Hematopoietic multipotent progenitor cell treated with erythropoietin and hydrocortisone succinate and interleukin-3 and kit ligand, for 4 days (in vitro differentiated cells): ENCODE data around the gene TEX22.

Source experiments
- DNase-seq: peaks from one replicate; pipeline ENCODE4 v3.0.0-alpha.2; 2015

TEX22 gene

DNA sequence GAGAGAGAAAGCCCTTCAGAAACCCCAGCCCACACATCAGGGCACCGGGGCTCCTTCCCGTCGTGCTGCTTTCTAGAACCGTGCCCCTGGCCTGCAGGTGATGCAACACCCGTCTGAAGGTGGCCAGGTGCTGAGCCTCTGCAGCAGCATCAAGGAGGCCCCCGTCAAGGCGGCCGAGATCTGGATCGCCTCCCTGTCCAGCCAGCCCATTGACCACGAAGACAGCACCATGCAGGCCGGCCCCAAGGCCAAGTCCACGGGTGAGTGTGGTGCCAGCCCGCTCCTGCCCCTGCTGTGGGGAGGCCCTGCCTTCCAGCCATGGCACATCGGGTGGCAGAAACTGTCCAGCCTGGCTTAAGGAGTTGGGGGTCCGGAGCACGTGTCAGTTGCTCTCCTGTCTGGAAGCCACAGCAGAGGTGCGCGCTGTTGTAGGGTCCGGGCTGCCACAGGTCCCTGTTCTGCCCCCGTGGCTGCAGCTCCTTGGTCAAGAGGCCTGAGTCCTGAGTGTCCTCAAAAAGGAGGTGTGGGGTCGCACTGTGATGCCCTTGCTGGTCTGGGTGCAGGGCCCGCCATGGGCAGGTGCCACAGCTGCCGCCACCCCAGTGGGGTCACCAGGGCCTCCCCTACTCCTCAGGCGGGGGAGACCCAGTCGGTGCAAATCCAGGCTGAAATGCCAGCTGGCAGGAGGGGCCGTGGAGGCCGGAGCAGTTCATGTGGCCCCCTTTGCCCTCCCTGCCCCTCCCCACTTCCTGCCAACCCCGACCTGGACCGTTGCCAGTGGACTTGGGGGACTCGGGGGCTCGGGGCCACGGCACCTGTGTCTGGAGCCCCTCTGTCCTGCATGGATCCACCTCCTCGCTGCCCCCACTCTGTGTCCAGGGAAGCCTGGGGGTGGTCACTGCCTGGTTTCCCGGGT is 31.0 kb upstream of the TEX22 start:
- no peak for DNase-seq

DNA sequence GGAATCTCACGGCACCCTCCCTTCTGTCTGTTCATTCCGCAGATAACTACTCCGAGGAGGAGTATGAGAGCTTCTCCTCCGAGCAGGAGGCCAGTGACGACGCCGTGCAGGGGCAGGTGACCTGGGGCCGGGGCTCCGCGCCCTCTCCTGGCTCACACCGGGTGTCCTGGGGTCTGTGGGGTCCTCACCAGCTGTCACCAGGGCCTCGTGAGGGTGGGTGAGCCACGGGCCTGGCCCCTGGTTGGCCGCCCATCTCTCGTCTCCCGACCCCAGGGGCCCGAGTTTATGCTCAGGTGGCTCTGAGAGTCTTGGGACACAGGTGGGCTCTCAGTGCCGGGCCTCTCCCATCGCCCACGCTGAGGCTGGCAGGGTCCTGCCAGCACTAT is 30.3 kb upstream of the TEX22 start:
- no peak for DNase-seq

DNA sequence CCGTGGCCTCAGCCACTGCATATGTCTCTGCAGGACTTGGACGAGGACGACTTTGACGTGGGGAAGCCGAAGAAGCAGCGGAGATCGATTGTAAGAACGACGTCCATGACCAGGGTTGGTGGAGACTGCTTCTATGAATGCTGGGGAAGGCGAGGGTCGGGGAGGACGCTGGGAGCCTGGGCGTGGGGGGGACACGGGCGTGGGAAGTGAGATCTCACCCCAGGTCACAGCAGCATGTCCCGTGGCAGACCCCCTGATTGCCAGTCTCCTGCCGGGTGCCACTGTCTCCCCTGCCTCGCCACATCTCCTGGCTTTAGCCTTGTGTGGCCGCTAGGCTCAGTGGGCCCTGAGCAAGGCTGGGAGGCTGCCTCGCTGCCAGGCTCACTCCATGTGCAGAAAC is 29.9 kb upstream of the TEX22 start:
- no peak for DNase-seq

DNA sequence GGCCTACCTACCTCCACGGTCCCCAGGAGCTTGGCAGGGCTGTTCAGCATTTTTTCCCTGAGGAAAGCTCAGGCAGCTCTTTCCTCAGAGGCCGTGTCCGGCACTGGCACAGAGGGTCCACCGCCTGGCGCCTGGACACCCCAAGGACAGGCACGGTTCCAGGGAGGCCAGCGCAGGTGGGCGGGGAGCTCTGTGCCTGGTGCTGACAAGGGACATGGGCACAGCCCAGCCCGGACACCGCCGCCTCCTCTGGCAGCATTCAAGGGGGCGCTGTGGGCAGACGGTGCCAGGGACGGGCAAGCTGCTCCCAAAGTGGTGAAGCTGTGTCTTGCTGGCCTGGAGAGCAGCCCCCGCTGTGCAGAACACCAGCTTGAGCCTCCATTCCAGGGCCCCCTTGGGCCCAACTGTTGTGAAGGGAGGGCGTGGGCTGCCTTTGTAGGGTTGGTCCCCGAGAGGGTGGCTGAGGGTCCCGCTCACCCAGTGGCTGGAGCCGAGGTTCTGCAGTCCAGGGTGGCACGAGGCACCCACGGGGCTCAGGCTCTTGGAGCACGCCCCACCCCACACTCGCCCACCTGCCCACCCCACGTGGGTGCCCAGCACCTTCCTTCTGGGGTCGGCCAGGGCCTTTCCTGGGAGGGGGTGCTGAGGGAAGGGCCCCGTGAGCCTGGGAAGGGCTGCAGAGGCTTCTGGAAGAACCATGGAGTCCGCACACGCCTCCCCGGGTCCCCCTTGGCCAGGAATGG is 29.3 kb upstream of the TEX22 start:
- no peak for DNase-seq

DNA sequence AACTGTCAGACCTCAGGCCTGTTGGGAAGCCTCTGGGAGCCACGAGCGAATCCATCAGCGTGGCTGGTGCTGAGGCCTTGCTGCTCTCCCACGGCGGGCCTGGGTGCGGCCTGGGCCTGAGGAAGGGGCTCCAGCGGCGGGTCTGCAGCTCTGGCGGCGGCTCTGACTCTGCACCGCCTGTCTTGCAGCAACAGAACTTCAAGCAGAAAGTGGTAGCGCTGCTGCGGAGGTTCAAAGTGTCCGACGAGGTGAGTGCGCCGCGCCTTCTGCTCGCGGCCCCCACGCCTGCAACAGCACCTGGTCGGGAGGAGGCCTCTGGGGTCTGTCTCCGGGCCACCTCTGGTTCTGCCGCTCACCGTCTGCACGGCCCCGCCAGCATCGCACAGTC is 28.7 kb upstream of the TEX22 start:
- no peak for DNase-seq

DNA sequence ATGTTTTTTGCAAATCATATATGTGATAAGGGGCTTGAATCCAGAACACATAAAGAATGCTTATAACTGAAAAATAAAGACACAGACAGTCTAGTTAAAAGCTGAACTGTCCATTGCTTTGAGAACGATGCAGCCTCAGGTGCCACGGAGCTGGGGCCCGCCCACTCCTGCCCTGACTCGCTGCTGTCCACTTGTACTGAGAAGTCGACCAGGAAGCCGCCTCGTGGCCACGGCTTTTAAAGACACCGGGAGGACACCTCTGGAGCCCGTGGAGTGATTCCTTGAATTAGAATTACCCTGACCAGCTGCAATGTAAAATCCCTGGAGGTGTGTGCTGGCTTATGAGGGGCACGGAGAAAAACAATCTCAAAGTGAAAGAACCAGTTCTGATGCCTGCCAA is 23.9 kb upstream of the TEX22 start:
- no peak for DNase-seq

DNA sequence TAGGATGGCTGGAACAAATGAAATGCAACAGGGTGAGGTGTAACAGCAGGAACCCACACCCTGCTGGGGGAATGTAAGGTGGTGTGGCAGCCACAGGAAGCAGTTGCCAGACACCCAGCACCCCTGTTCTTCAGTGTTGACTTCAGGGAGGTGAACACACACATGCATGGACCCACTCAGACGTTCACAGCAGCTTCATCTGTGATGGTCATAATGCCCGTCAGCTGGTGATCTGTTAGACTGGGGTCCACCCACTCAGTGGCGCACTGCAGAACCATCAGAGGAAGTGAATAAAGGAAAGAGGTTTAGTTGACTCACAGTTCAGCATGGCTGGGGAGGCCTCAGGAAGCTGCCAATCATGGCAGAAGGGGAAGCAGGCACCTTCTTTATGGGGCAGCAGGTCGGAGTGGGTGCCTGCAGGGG is 22.7 kb upstream of the TEX22 start:
- peak; percentile 64 for DNase-seq

DNA sequence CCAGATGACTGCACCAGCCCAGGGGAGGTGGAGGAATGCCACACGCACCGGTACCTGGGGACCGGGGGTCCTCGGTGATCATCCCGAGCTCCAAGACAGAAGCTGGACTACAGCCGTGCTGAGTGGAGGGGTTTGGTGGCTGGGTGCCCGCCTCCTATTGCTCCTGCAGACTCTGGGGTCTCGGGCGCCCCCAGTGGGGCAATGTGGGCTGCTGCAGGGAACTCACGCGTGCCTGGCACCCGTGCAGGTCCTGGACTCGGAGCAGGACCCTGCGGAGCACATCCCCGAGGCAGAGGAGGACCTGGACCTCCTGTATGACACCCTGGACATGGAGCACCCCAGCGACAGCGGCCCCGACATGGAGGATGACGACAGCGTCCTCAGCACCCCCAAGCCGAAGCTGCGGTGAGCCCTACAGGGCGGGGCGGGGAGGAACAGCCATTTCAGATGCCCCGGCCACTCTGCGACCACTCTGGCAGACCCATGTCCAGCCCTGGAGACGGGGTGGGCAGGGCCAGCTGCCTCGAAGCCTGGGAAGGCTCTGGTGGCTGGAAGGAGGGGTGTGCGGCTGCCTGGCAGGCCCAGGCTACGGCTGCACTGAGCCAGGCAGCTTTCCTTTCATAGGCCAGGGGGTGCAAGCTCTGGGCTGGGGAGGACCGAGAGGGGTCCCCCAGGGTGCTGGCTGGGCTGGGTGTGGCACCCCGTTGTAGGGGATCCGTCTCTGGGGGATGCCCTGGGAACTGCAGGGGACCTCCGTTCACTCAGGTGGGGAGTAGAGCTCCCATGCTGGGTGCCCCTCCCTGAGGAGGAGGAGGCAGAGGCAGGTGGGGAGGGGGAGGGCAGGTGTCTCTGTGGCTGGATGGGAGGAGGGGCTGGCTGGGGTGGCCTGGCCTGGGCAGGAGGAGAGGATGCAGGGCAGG is 21.6 kb upstream of the TEX22 start:
- DNase-seq, result no peak

DNA sequence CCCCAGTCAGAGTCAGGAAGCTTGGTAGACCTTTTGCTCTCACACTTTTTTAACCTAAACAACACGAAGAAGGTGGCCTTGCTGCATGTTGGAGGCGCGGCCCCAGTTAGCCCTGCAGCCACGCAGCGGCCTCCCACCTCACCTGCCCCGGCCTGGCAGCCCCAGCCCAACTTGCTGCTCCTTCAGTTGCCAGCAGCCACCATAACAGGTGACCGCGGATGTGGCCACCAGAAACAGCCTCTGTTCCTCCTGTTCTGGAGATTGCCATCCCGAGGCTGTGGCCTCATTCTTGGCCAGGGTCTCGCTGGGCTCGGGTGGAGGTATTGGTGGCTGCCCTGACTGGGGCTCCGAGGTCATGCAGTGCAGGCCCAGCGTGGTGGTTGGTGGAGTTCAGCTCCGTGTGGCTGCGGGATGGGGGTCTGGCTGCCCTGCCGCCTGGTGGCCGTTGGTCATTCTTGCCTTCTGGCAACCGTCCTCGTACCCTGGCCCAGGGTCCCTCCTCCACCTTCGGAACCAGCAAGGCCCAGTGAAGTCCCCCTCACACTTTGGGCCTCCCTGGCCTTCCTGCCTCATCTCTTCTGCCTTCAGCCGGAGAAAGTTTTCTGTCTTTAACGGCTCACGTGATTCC is 20.7 kb upstream of the TEX22 start:
- no peak for DNase-seq

DNA sequence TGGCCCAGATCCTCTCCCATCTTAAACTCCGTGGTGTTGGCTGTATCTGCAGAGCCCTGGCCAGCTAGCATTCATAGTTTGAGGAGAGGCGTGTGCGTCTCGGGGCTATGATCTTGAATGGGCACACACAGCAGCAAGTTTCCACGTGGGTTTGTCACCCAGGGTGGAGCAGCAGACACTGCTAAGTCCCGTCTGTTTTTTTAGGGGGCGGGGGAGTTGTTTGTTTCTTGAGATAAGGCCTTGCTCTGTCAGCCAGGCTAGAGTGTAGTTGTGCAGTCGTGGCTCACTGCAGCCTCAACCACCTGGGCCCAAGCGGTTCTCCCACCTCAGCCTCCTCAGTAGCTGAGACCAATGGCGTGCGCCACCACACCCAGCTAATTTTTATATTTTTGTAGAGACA is 20.1 kb upstream of the TEX22 start:
- peak; percentile 76 for DNase-seq

DNA sequence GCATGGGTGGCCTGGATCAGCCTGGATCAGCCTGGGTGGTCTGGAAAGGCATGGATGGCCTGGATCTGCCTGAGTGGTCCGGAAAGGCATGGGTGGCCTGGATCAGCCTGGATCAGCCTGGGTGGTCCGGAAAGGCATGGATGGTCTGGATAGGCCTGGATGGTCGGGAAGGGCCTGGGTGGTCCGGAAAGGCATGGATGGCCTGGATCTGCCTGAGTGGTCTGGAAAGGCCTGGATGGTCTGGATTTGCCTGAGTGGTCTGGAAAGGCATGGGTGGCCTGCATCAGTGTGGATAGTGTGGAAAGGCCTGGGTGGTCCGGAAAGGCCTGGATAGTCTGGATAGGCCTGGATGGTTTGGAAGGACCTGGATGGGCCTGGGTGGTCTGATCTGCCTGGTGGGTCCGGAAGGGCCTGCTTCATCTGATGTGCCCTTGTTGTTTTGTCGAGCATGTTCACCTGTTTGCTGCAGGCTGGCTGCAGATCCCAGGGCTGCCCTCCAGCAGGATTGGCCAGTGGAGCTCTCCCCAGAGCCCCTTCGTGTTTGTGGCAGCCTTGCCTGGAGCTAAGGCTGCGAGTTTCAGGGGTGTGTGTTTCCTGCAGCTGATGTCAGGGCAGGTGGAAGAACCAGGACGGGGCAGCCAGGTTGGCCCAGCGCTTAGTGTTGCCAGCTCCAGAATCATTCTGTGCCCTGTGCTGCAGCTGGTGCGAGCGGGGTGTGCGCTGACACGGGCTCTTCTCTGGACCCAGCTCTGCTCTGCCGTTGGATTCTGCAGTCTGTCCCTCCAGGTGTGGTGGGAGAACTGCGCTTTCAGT is 19.3 kb upstream of the TEX22 start:
- no peak for DNase-seq

DNA sequence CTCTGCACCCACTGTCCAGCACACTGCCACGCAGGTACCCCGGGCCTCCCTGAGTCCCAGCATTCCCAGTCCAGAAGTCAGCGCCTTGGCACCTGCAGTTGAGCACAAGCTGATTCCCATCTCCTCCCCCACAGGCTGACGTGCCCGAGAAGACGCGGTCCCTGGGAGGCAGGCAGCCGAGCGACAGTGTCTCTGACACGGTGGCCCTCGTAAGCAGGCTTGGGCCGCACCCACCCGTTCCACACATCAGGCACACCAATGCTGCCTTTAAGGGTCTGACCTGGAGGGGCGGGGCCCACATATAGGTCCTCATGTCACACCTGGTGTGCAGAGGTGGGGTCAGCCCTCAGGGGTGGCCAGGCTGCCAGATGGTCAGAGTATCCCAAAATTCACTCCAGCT is 18.4 kb upstream of the TEX22 start:
- DNase-seq, result no peak

DNA sequence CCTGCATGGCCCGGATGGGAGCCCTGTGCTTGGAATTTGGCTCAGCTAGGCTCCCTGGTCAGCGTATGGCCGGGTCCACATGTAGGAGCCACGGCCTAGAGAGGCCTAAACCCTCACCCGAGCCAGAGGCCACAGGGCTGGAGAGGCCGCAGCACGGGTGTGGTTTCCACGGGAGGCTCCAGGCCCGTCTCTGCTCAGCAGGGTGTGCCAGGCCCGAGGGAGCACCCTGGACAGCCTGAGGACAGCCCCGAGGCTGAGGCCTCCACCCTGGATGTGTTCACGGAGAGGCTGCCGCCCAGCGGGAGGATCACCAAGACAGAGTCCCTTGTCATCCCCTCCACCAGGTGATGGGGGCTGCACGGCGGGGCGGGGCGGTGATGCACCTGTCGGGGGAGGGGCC is 17.6 kb upstream of the TEX22 start:
- no peak for DNase-seq

DNA sequence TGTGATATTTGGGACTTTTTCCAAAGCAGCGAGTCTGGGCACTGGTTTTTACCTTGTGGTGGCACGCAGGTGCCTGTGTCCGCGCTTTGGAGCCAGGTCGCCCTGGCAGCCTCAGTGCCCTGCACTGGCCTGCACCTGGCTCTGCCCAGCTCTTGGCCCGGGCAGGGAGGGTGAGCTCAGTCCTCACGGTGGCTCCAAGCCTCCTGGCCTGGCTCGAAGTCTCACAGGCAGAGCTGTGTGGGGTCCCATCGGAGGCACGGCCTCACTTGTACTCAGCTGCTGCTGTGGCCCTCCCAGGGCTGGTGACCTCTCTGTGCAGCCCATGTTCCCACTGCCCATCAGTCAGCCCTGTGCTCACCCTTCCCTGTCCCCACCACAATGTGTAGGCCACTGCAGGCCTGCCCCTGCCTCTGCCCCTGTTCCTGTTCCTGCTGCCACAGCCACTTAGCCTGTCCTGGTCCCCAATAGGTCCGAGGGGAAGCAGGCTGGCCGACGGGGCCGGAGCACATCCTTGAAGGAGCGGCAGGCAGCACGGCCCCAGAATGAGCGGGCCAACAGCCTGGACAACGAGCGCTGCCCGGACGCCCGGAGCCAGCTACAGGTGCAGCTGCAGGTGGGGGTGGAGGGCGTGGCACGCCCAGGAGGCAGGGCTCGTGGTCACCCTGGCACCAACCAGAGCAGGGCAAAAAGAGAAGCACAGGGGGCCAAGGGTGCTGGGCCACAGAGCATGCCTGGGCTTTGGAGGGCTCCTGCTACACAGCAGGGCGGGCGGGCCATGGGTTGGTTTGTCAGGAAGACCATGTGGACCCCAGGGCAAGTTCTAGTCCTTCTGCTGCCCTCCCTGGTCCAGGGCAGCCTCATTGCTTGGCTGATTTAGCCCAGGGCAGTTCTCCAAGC is 16.6 kb upstream of the TEX22 start:
- no peak for DNase-seq

DNA sequence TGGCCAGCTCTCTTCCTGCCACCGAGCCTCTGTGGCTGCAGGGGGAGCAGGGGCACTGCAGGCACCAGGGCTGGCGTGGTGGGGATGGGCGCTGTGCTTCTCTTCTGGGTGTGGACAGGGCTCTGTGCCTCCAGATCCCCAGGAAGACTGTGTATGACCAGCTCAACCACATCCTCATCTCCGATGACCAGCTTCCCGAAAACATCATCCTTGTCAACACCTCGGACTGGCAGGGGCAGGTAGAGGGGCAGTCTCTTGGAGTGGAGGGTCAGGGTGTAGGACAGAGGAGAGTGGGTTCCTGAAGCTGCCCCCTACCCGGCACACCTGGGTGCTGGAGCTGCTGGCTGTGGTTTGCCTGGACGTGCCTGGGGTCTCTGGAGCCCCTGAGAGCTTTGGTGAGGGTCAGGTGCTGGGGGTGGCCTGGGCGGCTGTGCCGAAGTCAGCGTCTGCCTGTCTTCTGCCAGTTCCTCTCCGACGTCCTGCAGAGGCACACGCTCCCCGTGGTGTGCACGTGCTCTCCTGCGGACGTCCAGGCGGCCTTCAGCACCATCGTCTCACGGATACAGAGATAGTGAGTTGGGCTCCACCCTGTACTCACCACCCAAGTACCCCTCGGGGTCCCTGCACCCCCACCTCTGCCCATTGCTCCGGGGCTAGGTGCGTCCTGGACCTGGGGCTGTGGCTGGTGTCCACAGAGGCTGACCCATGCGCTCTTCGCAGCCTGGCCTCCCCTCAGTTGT is 15.8 kb upstream of the TEX22 start:
- no peak for DNase-seq

DNA sequence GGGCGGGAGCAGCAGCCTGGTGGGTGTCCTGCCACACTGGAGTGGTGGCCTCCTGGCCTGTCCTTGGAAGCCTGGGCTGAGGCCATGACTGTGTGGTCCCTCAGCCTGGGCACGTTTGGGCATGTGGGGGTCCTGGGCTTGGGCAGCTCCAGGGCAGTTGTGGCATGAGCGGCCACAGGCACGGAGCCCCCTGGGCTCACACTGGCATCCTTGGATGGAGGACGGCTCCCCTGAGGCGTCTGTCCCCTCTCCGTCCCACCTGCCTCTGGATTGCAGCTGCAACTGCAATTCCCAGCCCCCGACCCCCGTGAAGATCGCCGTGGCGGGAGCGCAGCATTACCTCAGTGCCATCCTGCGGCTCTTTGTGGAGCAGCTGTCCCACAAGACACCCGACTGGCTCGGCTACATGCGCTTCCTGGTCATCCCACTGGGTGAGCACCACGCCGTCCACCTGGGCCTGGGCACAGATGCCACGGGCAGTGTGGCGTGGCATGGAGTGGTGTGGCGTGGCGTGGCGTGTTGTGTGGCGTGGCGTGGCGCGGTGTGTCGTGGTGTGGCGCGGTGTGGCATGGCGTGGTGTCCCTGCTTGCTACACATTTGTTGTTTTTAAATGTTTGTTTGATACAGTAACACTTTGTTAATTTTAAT is 15.1 kb upstream of the TEX22 start:
- no peak for DNase-seq

DNA sequence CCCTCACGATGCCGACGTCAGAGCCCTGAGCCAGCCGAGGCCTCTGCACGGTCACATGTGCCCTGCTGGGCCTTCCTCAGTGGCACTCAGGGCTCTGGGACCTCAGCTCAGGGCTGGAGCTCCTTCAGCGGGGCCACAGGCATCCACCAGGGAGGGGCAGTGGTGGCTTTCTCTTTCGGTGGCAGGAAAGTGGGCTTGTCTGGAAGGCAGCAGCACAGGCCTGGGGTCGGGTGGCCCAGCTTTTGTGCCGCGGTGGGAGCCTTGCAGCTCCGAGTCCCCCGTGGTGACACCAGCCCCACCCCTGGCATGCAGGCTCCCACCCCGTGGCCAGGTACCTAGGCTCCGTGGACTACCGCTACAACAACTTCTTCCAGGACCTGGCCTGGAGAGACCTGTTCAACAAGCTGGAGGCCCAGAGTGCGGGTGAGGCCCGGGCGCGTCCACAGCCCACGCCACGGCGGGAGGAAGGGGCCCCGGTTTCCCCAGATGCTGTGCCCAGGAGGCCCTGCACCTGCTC is 14.2 kb upstream of the TEX22 start:
- DNase-seq, result no peak

DNA sequence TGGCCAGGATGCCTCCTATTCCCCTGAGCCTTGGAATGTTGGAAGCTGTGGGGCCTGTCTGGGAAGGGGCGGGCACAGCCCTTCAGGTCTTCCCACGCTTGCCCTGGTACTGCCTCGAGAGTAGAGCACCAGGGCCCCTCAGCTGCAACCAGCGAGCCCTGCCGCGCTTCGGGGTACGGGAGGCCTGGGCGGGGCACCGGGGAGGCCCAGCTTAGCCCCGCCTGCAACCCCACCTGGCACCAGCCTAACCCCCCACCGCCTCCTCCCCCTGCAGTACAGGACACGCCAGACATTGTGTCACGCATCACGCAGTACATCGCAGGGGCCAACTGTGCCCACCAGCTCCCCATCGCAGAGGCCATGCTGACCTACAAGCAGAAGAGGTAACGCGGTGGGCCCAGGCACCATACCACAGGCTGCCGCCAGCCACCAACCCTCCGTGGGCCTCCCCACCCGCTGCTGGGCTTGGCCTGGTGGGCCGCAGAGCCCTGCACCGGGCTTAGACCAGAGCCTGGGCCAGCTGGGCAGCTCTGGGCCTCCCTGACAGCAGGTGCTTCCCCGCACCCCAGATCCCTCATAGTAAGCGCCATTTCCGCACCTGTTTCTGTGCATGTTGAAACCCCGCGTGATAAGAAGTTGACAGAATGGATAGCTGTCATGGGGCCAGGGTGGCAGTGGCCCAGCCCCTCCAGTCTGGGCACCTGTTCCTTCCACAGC is 13.6 kb upstream of the TEX22 start:
- no peak for DNase-seq

DNA sequence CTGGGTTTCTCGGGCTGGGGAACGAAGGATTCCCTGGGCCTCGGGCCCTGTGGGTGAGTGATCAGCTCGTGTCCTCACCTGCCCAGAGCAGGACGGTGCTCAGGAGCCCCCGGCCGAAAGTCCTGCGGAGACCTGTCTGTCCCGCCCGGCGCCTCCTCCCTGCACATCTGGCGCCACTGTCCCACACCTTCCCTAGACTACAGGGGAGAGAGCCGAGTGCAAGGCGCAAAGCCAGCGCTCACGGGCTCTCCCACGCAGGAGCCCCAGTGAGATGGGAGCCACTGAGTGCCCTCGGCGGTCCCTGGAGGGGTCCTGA is 13.1 kb upstream of the TEX22 start:
- DNase-seq, result no peak
